CD14-positive monocyte (primary cell): Measurements from ENCODE around the gene PHC3. TPM values are rescaled to one million over a fixed set of nuclear protein-coding genes. Genes with fewer than 3 reads are reported as not detected.

Source experiments
- DNase-seq, 3 donors: peaks; one replicate each; pipeline ENCODE4 v3.0.0-alpha.2; 2011 to 2022
- H2AFZ ChIP-seq: 2 replicates; pipeline ENCODE4 v1.6.0; 2012; ENCODE audit warnings: mild to moderate bottlenecking, low read depth, low read length, inconsistent platforms; ENCODE audit not compliant: insufficient read depth, poor library complexity, severe bottlenecking
- H3K27ac ChIP-seq, 2 donors: 1 replicate in 1 of 2; 2 replicates in 1 of 2; pipeline ENCODE4 v1.5.1; 2012 to 2013; ENCODE audit warnings: low read length in 2 of 2, control low read depth in 1 of 2, inconsistent platforms in 1 of 2, low read depth in 1 of 2, mild to moderate bottlenecking in 1 of 2
- H3K27me3 ChIP-seq, 2 donors: one replicate each; pipeline versions ENCODE4 v1.6.0 to v1.6.1; 2011 to 2013; ENCODE audit warnings: low read length in 2 of 2; ENCODE audit not compliant: control insufficient read depth in 2 of 2, insufficient read depth in 2 of 2
- H3K36me3 ChIP-seq, 2 donors: replicated peaks in 1 of 2; 1 replicate in 1 of 2; 2 replicates in 1 of 2; pipeline versions ENCODE4 v1.5.1 to v1.6.1; 2012 to 2013; ENCODE audit warnings: low read length in 2 of 2, control low read depth in 1 of 2, inconsistent platforms in 1 of 2, mild to moderate bottlenecking in 1 of 2; ENCODE audit not compliant: insufficient read depth in 2 of 2, control insufficient read depth in 1 of 2
- H3K4me1 ChIP-seq, 2 donors: 1 replicate in 1 of 2; 2 replicates in 1 of 2; pipeline versions ENCODE4 v1.5.1 to v1.6.1; 2012 to 2013; ENCODE audit warnings: low read length in 2 of 2, control low read depth in 1 of 2, inconsistent platforms in 1 of 2, mild to moderate bottlenecking in 1 of 2, moderate library complexity in 1 of 2; ENCODE audit not compliant: insufficient read depth in 2 of 2, control insufficient read depth in 1 of 2
- H3K4me2 ChIP-seq: replicated peaks from 2 replicates; pipeline ENCODE3; 2012; ENCODE audit warnings: low read length, moderate library complexity, mild to moderate bottlenecking; ENCODE audit not compliant: poor library complexity, severe bottlenecking; ENCODE audit errors: extremely low read depth
- H3K4me3 ChIP-seq, 3 experiments: fragments of 200-600 bp in 1 of 3; sonication (generic) in 1 of 3; replicated peaks in 1 of 3; 1 replicate in 2 of 3; 2 replicates in 1 of 3; pipeline ENCODE4 v1.5.1; 2011 to 2013; ENCODE audit warnings: low read length in 3 of 3, mild to moderate bottlenecking in 3 of 3, control low read depth in 2 of 3, low read depth in 2 of 3, inconsistent platforms in 1 of 3, moderate library complexity in 1 of 3
- H3K79me2 ChIP-seq: 2 replicates; pipeline ENCODE4 v1.6.0; 2012; ENCODE audit warnings: mild to moderate bottlenecking, control low read depth, inconsistent platforms, low read length, moderate library complexity; ENCODE audit not compliant: insufficient read depth
- H3K9ac ChIP-seq: 2 replicates; pipeline ENCODE4 v1.6.0; 2017; ENCODE audit warnings: low read length, mild to moderate bottlenecking; ENCODE audit not compliant: insufficient read depth, poor library complexity, severe bottlenecking
- H3K9me3 ChIP-seq, 2 donors: replicated peaks in 1 of 2; 1 replicate in 1 of 2; 2 replicates in 1 of 2; pipeline versions ENCODE4 v1.5.1 to v1.6.1; 2012 to 2013; ENCODE audit warnings: low read length in 2 of 2, control low read depth in 1 of 2; ENCODE audit not compliant: control insufficient read depth in 1 of 2, insufficient read depth in 1 of 2
- H4K20me1 ChIP-seq: 2 replicates; pipeline ENCODE4 v1.6.0; 2012; ENCODE audit warnings: mild to moderate bottlenecking, low read length, control low read depth, moderate library complexity; ENCODE audit not compliant: insufficient read depth
- H3K27ac Mint-ChIP-seq, 7 donors: one replicate each; pipeline ENCODE4 v1.8.0; 2020; ENCODE audit warnings: mild to moderate bottlenecking in 7 of 7, mixed read lengths in 7 of 7, moderate library complexity in 6 of 7, inconsistent platforms in 2 of 7
- H3K27me3 Mint-ChIP-seq, 3 donors: one replicate each; pipeline ENCODE4 v1.8.0; 2021 to 2022; ENCODE audit warnings: low read depth in 3 of 3, mild to moderate bottlenecking in 3 of 3, mixed read lengths in 3 of 3, moderate library complexity in 3 of 3, inconsistent platforms in 1 of 3
- H3K36me3 Mint-ChIP-seq, 2 donors: one replicate each; pipeline ENCODE4 v1.8.0; 2020; ENCODE audit warnings: mixed read lengths in 2 of 2, inconsistent platforms in 1 of 2, mild to moderate bottlenecking in 1 of 2
- H3K4me1 Mint-ChIP-seq: one replicate; pipeline ENCODE4 v1.8.0; 2020; ENCODE audit warnings: mild to moderate bottlenecking, mixed read lengths
- H3K4me3 Mint-ChIP-seq, 2 donors: one replicate each; pipeline ENCODE4 v1.8.0; 2020; ENCODE audit warnings: mild to moderate bottlenecking in 2 of 2, mixed read lengths in 2 of 2, moderate library complexity in 1 of 2
- H3K9me3 Mint-ChIP-seq, 7 donors: one replicate each; pipeline ENCODE4 v1.8.0; 2020 to 2022; ENCODE audit warnings: mixed read lengths in 7 of 7, mild to moderate bottlenecking in 6 of 7, moderate library complexity in 6 of 7, inconsistent platforms in 2 of 7
- CTCF ChIP-seq: fragments of 200-600 bp; IDR thresholded peaks from one replicate; pipeline ENCODE4 v1.8.0; 2022; ENCODE audit warnings: antibody characterized with exemption, mild to moderate bottlenecking
- WGBS: methylation state at CpG from one replicate; pipeline ENCODE4 v1.1.5; 2013; ENCODE audit warnings: missing lambda C conversion rate; ENCODE audit not compliant: insufficient coverage; 5-methylcytosine and 5-hydroxymethylcytosine counted together
- intact Hi-C, 2 donors: fragments of 100-400 bp; cut with micrococcal nuclease; formaldehyde crosslinking; loops; one replicate each; pipeline versions ENCODE4 v1.15.0 to v1.15.1; 2023
- polyA plus RNA-seq, 3 donors: library from polyadenylated mRNA; depleted of rRNA in 1 of 3; unstranded in 2 of 3; stranded (reverse) in 1 of 3; fragments of 300-500 nt in 2 of 3; fragments of >200 nt in 1 of 3; fragmentation: Illumina TruSeq in 2 of 3; gene quantifications; 1 replicate in 2 of 3; 2 replicates in 1 of 3; pipeline ENCODE4 v1.2.3, GENCODE V29; 2012 to 2021

PHC3 gene
- polyA plus RNA-seq, 3 donors, result 7.5 to 26.1 (median 12.6) TPM

DNA sequence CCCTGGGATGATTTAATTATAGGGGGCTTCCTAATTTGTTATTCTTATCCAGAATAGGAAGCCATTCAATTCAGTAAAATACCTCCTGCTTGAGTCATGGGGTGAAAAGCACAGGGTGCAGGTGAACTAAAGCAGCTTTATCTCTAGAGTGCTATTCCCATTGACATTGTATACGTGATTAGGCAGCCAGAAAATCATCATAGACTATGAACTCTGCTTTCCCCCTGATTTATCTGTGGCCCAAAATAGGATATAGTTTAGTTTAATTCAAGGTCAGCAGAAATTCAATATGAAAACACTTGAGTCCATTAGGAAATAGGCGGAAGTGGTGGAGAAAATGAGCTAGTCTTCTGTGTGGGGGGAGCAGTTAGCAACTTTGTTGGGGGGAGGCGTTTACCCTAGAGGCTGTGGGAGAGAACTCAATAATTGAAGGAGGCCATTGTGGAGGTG lies 22.5 kb upstream of the PHC3 start:
- intact Hi-C loops, result loop anchor here in 1 of 2 donors (10.0 kb wide), 1 partner anchor 841 kb away; no protein-coding TSS in a partner anchor
- H3K27ac Mint-ChIP-seq, result no peak overlapping the region
- no peak for DNase-seq
- H2AFZ ChIP-seq, result peak overlapping the region; percentile 17
- H3K36me3 ChIP-seq, result no peaks in the 10 kb centered on the region
- H3K9ac ChIP-seq, result no peak overlapping the region
- H3K79me2 ChIP-seq, result no peaks in the 10 kb centered on the region
- H4K20me1 ChIP-seq, result no peaks in the 10 kb centered on the region
- no peak for TF ChIP-seq CTCF
- no peaks in the 10 kb centered on the region for H3K27me3 ChIP-seq
- H3K4me3 Mint-ChIP-seq, result no peak overlapping the region
- H3K36me3 Mint-ChIP-seq, result no peaks in the 10 kb centered on the region
- no peaks in the 10 kb centered on the region for H3K4me1 ChIP-seq
- H3K4me1 Mint-ChIP-seq, result peaks cover 6% of the 10 kb centered on the region
- H3K27me3 Mint-ChIP-seq, result peaks cover 0 to 5% (median 2%) of the 10 kb centered on the region in 3 donors
- H3K9me3 ChIP-seq, result peaks cover 0 to under 1% of the 10 kb centered on the region in 2 donors
- H3K4me2 ChIP-seq, result no peak overlapping the region
- H3K9me3 Mint-ChIP-seq, result no peaks in the 10 kb centered on the region
- H3K27ac ChIP-seq, result no peak overlapping the region
- WGBS, result 90% methylated on average over 2 of the region's 3 CpGs
- no peak overlapping the region for H3K4me3 ChIP-seq

- no peak overlapping the region for H3K4me3 Mint-ChIP-seq
- Histone ChIP-seq H3K4me2 (no peak overlapping the region), H3K36me3 (no peaks in the 10 kb centered on the region), H3K27me3 (no peaks in the 10 kb centered on the region), H3K79me2 (no peaks in the 10 kb centered on the region), H3K9me3 (no peaks in the 10 kb centered on the region), H3K4me1 (no peaks in the 10 kb centered on the region), H4K20me1 (no peaks in the 10 kb centered on the region), H3K27ac (no peak overlapping the region), H3K9ac (no peak overlapping the region), H2AFZ (peak overlapping the region; percentile 17), H3K4me3 (no peak overlapping the region)
- no peak for TF ChIP-seq CTCF
- WGBS, result no CpG with 5 or more reads among the region's 4 CpGs
- H3K36me3 Mint-ChIP-seq, result no peaks in the 10 kb centered on the region
- H3K27ac Mint-ChIP-seq, result no peak overlapping the region
- no peaks in the 10 kb centered on the region for H3K9me3 Mint-ChIP-seq
- intact Hi-C loops, result loop anchor here in 1 of 2 donors (10.0 kb wide), 1 partner anchor 841 kb away; no protein-coding TSS in a partner anchor
- peaks cover 2 to 5% (median 2%) of the 10 kb centered on the region in 3 donors for H3K27me3 Mint-ChIP-seq
- DNase-seq, result no peak
- H3K4me1 Mint-ChIP-seq, result peaks cover 4% of the 10 kb centered on the region
Observed at GRCh38 chr3:170203457-170203856, 21.9 kb upstream of the PHC3 start.
